ENCODE data around the gene L1CAM.

The L1CAM gene

DNA sequence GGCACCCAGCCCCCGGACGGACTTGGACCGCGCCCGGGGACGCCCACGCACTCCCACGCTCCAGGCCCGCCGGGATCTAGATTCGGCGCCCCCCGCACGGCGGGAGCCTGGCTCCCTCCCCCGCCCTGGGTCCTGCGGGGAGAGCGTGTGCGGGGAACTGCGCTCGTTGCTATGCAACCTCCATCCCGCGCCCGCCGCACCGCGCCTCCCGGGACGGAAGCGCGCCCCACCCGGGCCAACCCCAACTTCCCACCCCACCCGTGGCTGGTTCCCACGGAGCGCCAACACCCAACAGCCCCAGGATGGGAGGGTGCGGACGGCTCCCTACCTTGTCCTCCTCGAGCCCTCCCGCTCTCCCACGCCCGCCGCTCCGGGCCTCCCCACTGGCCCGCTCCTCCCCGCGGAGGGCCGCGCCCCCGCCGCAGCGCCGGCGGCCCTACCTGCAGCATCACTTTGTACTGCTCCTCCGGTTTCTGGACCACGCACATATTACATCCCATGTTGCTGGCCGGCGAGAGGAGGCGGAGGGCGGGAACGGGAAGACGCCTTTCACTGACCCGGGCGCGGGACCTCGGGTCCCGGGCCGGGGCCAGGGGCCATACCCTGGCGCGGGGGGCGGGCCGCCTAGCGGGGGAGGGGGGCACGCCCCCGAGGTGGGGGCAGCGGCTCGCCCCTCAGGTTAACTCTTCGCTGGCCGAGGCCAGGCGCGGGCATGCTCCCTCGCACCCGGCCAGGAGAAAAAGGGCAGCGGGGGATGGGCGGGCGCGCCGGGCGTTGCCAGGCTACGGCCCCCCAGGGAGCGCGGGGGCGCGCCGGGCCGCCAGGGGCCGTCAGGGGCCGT lies 56.0 kb downstream of the L1CAM start, which contains the start of gene PDZD4:
Gene PDZD4 (minus strand): TSS at position 746 of the 841 bp plus-strand sequence. CDS start 246 bp downstream, at position 500.
- TF ChIP-seq, protein P1, sequence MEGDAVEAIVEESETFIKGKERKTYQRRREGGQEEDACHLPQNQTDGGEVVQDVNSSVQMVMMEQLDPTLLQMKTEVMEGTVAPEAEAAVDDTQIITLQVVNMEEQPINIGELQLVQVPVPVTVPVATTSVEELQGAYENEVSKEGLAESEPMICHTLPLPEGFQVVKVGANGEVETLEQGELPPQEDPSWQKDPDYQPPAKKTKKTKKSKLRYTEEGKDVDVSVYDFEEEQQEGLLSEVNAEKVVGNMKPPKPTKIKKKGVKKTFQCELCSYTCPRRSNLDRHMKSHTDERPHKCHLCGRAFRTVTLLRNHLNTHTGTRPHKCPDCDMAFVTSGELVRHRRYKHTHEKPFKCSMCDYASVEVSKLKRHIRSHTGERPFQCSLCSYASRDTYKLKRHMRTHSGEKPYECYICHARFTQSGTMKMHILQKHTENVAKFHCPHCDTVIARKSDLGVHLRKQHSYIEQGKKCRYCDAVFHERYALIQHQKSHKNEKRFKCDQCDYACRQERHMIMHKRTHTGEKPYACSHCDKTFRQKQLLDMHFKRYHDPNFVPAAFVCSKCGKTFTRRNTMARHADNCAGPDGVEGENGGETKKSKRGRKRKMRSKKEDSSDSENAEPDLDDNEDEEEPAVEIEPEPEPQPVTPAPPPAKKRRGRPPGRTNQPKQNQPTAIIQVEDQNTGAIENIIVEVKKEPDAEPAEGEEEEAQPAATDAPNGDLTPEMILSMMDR (IDR thresholded peaks at IDR 0.05): no peak
- H3K27ac ChIP-seq: peak within 1 kb of the TSS in 1 of 2 donors; percentile 86
- no peak for DNase-seq (ENCODE audit: low spot score)
- H3K4me3 ChIP-seq: peak within 1 kb of the TSS; percentile 74

DNA sequence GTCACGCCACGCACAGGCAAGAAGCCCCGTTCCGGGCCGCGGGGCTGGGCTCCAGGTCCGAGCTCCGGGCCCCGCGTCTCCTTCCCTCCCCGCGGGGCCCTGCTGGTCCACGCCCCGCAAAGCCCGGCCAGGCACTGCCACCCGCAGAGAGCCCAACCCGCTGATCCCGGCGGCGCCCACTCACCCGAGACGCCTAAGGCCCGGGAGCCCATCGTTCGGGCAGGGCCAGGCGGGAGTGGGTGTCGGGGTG lies 56.5 kb downstream of the L1CAM start:
- Histone ChIP-seq H3K4me3 (peak overlapping the region; percentile 74), H3K27ac (peak overlapping the region in 1 of 2 donors; percentile 86)
- TF ChIP-seq, protein P1 (IDR thresholded peaks at IDR 0.05): no peak
- no peak for DNase-seq (ENCODE audit: low spot score)

DNA sequence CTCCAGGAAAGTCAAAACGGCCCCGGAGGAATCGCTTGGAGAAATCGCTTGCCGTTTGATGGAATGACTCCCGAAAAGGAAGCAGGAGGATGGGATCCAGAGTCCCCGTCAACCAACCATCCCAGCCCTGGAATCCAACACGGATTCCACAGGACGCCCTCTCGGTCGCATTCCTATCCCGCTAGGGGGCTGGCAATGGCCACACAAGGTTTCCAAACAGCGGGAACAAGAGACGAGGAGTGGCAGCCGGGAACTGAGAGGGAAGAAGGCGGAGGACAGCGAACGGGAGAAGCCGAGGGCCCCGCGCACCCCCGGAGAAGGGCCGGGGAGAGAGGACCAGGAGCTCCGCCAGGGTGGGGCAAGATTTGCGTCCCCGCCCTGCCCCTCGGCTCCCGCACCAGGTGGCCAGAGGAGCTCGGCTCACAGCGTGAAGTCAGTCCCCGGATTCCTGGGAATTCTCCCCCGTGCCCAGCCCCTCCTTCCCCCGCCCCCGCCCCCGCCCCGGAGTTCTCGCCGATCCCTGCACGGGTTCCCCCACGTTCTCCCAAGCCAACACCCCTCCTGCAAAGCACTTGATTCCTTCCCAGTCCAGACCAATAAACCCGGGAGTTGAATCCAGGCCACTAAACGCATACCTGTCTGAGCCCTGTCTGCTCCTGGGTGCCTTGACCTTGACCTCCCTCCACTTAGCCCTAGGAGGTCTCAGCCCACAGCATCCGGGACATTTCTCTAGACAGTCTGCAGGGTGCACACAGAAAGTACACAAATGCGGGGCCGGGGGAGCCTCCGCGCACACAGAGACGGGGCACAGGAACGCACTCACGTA lies 57.0 kb downstream of the L1CAM start:
- peak overlapping the region; percentile 74 for H3K4me3 ChIP-seq
- DNase-seq (ENCODE audit: low spot score): peak; percentile 74
- peak overlapping the region; percentile 64 to 86 for H3K27ac ChIP-seq
- TF ChIP-seq, protein P1 (IDR thresholded peaks at IDR 0.05): no peak

DNA sequence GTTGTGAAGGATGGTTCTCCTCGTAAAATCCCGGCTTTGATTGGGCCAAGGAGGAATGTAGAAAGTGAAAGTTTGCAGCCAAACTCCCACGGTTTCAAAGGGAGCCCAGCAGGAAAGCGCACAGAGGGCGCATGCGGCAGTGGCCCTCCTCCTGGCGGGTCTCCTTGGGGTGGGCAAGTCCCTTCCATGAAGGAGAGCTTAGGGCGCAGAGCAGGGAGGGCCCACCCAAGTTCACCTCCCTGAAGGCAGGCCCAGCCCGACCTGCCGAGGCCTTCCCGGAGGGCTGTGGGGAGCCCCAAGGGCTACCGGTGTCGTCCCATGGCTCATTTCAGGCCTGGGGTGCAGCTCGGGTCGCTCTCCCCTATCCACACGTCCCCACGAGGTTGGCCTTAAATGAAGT lies 57.7 kb downstream of the L1CAM start:
- H3K4me3 ChIP-seq: peak overlapping the region; percentile 74
- peak overlapping the region; percentile 64 to 86 for H3K27ac ChIP-seq
- TF ChIP-seq, protein P1 (IDR thresholded peaks at IDR 0.05): no peak
- DNase-seq (ENCODE audit: low spot score): peak; percentile 72

DNA sequence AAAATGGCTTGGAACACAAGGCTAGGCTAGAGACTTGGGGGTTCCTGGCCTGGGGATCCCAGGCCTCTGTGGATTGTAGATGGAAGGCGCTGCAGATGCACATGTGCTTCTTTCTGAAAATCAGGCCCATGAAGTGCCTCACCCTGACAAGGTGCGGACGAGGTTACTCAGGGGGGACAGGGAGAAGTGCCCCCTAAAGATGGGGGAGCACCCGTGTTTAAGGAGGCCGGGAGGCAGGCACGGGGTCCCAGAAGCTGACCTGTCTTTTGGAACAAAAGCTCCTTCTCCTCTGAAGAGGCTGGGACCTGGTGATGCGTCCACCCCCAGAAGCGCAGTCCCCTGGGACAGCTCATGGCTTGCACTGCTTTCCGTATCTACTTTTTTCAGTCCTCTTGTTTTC lies 58.1 kb downstream of the L1CAM start:
- peak overlapping the region; percentile 74 for H3K4me3 ChIP-seq
- DNase-seq (ENCODE audit: low spot score): no peak
- H3K27ac ChIP-seq: peak overlapping the region in 1 of 2 donors; percentile 86
- TF ChIP-seq, protein P1 (IDR thresholded peaks at IDR 0.05): no peak

DNA sequence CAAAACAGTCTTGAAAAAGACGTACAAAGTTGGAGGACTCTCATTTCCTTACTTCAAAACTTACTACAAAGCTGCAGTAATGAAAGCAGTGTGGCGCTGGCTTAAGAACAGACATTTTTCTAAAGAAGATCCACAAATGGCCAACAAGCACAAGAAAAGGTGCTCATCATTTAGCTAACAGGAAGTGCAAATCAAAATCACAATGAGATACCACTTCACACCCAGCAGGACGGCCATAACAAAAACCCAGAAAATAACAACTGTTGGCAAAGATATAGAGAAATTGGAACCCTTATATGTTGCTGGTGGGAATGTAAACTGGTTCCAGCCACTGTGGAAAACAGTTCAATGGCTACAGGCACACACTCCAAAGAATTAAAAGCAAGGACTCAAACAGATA lies 59.0 kb downstream of the L1CAM start:
- DNase-seq (ENCODE audit: low spot score): no peak
- TF ChIP-seq, protein P1 (IDR thresholded peaks at IDR 0.05): no peak
- Histone ChIP-seq H3K4me3 (no peak overlapping the region), H3K27ac (no peak overlapping the region)

Data from coronary artery (tissue), 2 donors.